Panc1 (cell line): ENCODE results near the gene NNAT. TPM values are rescaled to one million over a fixed set of nuclear protein-coding genes. Genes with fewer than 3 reads are reported as not detected.

ENCODE experiments used
- ATAC-seq: fragments of 200-7000 bp; cut with Tn5 transposase; 2 replicates; pipeline ENCODE4 v1.9.1; 2020; ENCODE audit warnings: mild to moderate bottlenecking, moderate library complexity
- BruUV-seq: library from RNA; stranded (reverse); fragments of 400-500 nt; replicated peaks from 2 replicates; lab custom pipeline; 2021; lab: Mats Ljungman, UMichigan
- CTCF ChIA-PET: fragments of 300-600 bp; sonication (Branson Sonifier 250); formaldehyde crosslinking; loops from one replicate; lab custom pipeline; 2022; ENCODE audit warnings: antibody characterized with exemption; lab: Charles Lee
- POLR2A ChIA-PET: fragments of 300-600 bp; sonication (Branson Sonifier 250); formaldehyde crosslinking; loops from one replicate; lab custom pipeline; 2022; ENCODE audit warnings: antibody characterized with exemption; lab: Charles Lee
- DNase-seq: peaks from one replicate; pipeline ENCODE4 v3.0.0-alpha.2; 2010; ENCODE audit warnings: low read depth, low spot score
- H3K27ac ChIP-seq: 2 replicates; pipeline ENCODE4 v1.5.1; 2011; ENCODE audit warnings: mild to moderate bottlenecking, low read length, inconsistent platforms
- H3K27me3 ChIP-seq: fragments of 200-500 bp; sonication (Bioruptor generic); 2 replicates; pipeline ENCODE4 v1.6.0; 2014; ENCODE audit warnings: low read length, inconsistent platforms; ENCODE audit not compliant: control insufficient read depth, insufficient read depth
- H3K36me3 ChIP-seq: fragments of 200-500 bp; sonication (Bioruptor generic); 2 replicates; pipeline ENCODE4 v1.5.1; 2014; ENCODE audit warnings: inconsistent platforms, mild to moderate bottlenecking, low read length, moderate library complexity; ENCODE audit not compliant: control insufficient read depth, insufficient read depth
- H3K4me1 ChIP-seq: 2 replicates; pipeline ENCODE4 v1.5.1; 2011; ENCODE audit warnings: inconsistent platforms, mild to moderate bottlenecking, low read length, moderate library complexity; ENCODE audit not compliant: control insufficient read depth, insufficient read depth
- H3K4me3 ChIP-seq, 2 experiments: 2 replicates each; pipeline ENCODE4 v1.5.1; 2011 to 2012; ENCODE audit warnings: low read depth in 2 of 2, low read length in 2 of 2, mild to moderate bottlenecking in 2 of 2, inconsistent platforms in 1 of 2, moderate library complexity in 1 of 2
- H3K9me3 ChIP-seq: fragments of 200-500 bp; sonication (Bioruptor generic); 2 replicates; pipeline ENCODE4 v1.5.1; 2014; ENCODE audit warnings: low read depth, mild to moderate bottlenecking, inconsistent platforms, low read length, moderate library complexity; ENCODE audit not compliant: control insufficient read depth, insufficient read depth
- CTCF ChIP-seq: fragments of 450-650 bp; IDR thresholded peaks from 2 replicates; pipeline ENCODE4 v1.5.1; 2017; ENCODE audit warnings: mild to moderate bottlenecking
- POLR2AphosphoS5 ChIP-seq: IDR thresholded peaks from 2 replicates; pipeline ENCODE4 v1.6.1; 2012; ENCODE audit warnings: mild to moderate bottlenecking, low read depth, low read length, moderate library complexity
- REST ChIP-seq, 2 experiments: IDR thresholded peaks; 2 replicates each; pipeline ENCODE4 v1.6.1; 2011 to 2012; ENCODE audit warnings: low read depth in 2 of 2, control low read depth in 1 of 2, low read length in 1 of 2, mild to moderate bottlenecking in 1 of 2, moderate library complexity in 1 of 2; ENCODE audit not compliant: insufficient read depth in 1 of 2
- SIN3A ChIP-seq: IDR thresholded peaks from 2 replicates; pipeline ENCODE4 v1.6.1; 2012; ENCODE audit warnings: low read depth, mild to moderate bottlenecking, low read length, moderate library complexity, borderline replicate concordance; ENCODE audit not compliant: insufficient read depth
- TCF7L2 ChIP-seq: IDR thresholded peaks from 2 replicates; pipeline ENCODE4 v1.6.1; 2011; ENCODE audit warnings: mild to moderate bottlenecking, low read depth, low read length, inconsistent platforms
- in situ Hi-C: cut with HindIII; loops from 2 replicates; pipeline ENCODE4 v1.10.0; 2016; ENCODE audit warnings: low sequenced_read_pairs, low pct_unique_long_range_greater_than_20kb
- intact Hi-C: fragments of 100-400 bp; cut with micrococcal nuclease; formaldehyde crosslinking; loops from one replicate; pipeline ENCODE4 v1.10.0; 2022; ENCODE audit not compliant: unreplicated experiment
- total RNA-seq: library from RNA; stranded (reverse); gene quantifications from one replicate; pipeline ENCODE4 v1.2.1, GENCODE V29; 2021; ENCODE audit not compliant: unreplicated experiment

The NNAT gene
- total RNA-seq, 1 experiment from 2014 or later: not detected

GRCh38 chr20:37510226-37510625 lies 10.8 kb upstream of the NNAT start:
- no peak overlapping the region for H3K27ac ChIP-seq
- no peak for DNase-seq
- POLR2A ChIA-PET: no interaction called here
- intact Hi-C loops: no loop called here
- CTCF ChIA-PET: no interaction called here
- no peaks in the 10 kb centered on the region for H3K36me3 ChIP-seq
- no peaks in the 10 kb centered on the region for H3K4me1 ChIP-seq
- in situ Hi-C loops: no loop called here
- H3K9me3 ChIP-seq: no peaks in the 10 kb centered on the region
- no TSS peak for BruUV-seq
- no peak overlapping the region for H3K4me3 ChIP-seq
- ATAC-seq: no peak
- no peaks in the 10 kb centered on the region for H3K27me3 ChIP-seq
- TF ChIP-seq SIN3A: no peak
- TF ChIP-seq REST (IDR thresholded peaks at IDR 0.05; ENCODE audit: insufficient read depth in 1 of 2, low read depth in 2 of 2, low read length in 1 of 2): no peak
- no peak for TF ChIP-seq POLR2AphosphoS5
- TF ChIP-seq CTCF: no peak
- TF ChIP-seq TCF7L2: no peak

GRCh38 chr20:37511610-37512275 lies 9.3 kb upstream of the NNAT start:
- DNase-seq (no peak), ATAC-seq (no peak)
- H3K27ac ChIP-seq: no peak overlapping the region
- H3K9me3 ChIP-seq: no peaks in the 10 kb centered on the region
- in situ Hi-C loops: no loop called here
- no peaks in the 10 kb centered on the region for H3K4me1 ChIP-seq
- no peaks in the 10 kb centered on the region for H3K27me3 ChIP-seq
- CTCF ChIA-PET: no interaction called here
- POLR2A ChIA-PET: interaction anchor here (0.6 kb wide), 1 partner anchor 8 kb away, joined by 3 read pairs; no protein-coding TSS in a partner anchor
- no peak overlapping the region for H3K4me3 ChIP-seq
- H3K36me3 ChIP-seq: no peaks in the 10 kb centered on the region
- TF ChIP-seq CTCF: no peak
- no peak for TF ChIP-seq TCF7L2
- TF ChIP-seq REST (IDR thresholded peaks at IDR 0.05; ENCODE audit: insufficient read depth in 1 of 2, low read depth in 2 of 2, low read length in 1 of 2): no peak
- no peak for TF ChIP-seq POLR2AphosphoS5
- TF ChIP-seq SIN3A: no peak
- intact Hi-C loops: no loop called here
- BruUV-seq: no TSS peak
